HL-60 (cell line): Measurements from ENCODE around the gene PTPRN2.

Experiments
- DNase-seq, 2 experiments: peaks; one replicate each; pipeline ENCODE4 v3.0.0-alpha.2; 2010 to 2020; ENCODE audit warnings: low read depth in 1 of 2, low spot score in 1 of 2
- H3K27ac ChIP-seq: fragments of 250-450 bp; sonication (Bioruptor Pico); replicated peaks from 2 replicates; pipeline ENCODE4 v1.5.1; 2020; ENCODE audit warnings: mild to moderate bottlenecking, moderate library complexity
- H3K27me3 ChIP-seq: fragments of 250-450 bp; sonication (Bioruptor Pico); 2 replicates; pipeline ENCODE4 v1.5.1; 2021; ENCODE audit warnings: mild to moderate bottlenecking, moderate library complexity; ENCODE audit not compliant: insufficient read depth, poor library complexity, severe bottlenecking
- H3K4me3 ChIP-seq: replicated peaks from 2 replicates; pipeline ENCODE4 v1.5.1; 2011; ENCODE audit warnings: mild to moderate bottlenecking, control low read depth, low read length; ENCODE audit not compliant: insufficient read depth
- CTCF ChIP-seq: IDR thresholded peaks from one replicate; pipeline ENCODE4 v1.5.1; 2011; ENCODE audit warnings: low read length, control low read depth, inconsistent platforms; ENCODE audit not compliant: insufficient read depth
- GABPA ChIP-seq: IDR thresholded peaks from 2 replicates; pipeline ENCODE4 v1.6.1; 2012; ENCODE audit warnings: low read depth
- POLR2AphosphoS5 ChIP-seq: IDR thresholded peaks from 2 replicates; pipeline ENCODE4 v1.6.1; 2012; ENCODE audit warnings: low read depth
- REST ChIP-seq: IDR thresholded peaks from 2 replicates; pipeline ENCODE4 v1.6.1; 2012; ENCODE audit warnings: low read depth; ENCODE audit not compliant: insufficient replicate concordance
- SPI1 ChIP-seq: IDR thresholded peaks from 2 replicates; pipeline ENCODE4 v1.6.1; 2012; ENCODE audit warnings: low read depth, mild to moderate bottlenecking, borderline replicate concordance

Gene PTPRN2

GRCh38 chr7:157757211-157757610, 830.4 kb downstream of the PTPRN2 start:
- H3K4me3 ChIP-seq = no peak overlapping the region
- H3K27me3 ChIP-seq = no peaks in the 10 kb centered on the region
- TF ChIP-seq REST (no peak), POLR2AphosphoS5 (no peak), CTCF (no peak), SPI1 (no peak), GABPA (no peak)
- no peak overlapping the region for H3K27ac ChIP-seq
- no peak for DNase-seq

- H3K27ac ChIP-seq = no peak overlapping the region
- TF ChIP-seq SPI1 (no peak), POLR2AphosphoS5 (no peak), REST (no peak), GABPA (no peak), CTCF (no peak)
- H3K4me3 ChIP-seq = no peak overlapping the region
- no peaks in the 10 kb centered on the region for H3K27me3 ChIP-seq
- no peak for DNase-seq
These were observed 831.9 kb downstream of the PTPRN2 start for GRCh38 chr7:157755741-157756140.

DNA sequence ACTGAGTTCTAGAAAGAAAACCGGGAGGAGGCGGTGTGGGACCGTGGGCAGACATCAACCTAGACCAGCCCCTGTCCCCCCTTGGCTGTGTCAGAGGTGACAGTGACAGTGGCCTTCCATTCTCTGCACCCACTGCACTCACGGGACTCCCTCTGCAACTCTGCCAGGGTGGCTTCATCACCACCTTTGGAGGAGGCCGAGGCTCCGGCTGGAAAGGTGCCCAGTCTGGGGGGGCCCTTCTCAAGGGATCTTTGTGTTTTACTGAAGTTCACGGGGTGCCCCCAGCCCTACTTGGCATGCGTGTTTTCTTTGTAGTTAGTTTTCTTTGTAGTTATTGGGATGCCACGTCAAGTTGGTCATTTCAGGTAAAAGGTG, 833.2 kb downstream of the PTPRN2 start:
- no peak for DNase-seq
- Histone ChIP-seq H3K27me3 (no peaks in the 10 kb centered on the region), H3K4me3 (no peak overlapping the region), H3K27ac (no peak overlapping the region)
- TF ChIP-seq SPI1 = no peak
- TF ChIP-seq REST = no peak
- TF ChIP-seq POLR2AphosphoS5 = no peak
- no peak for TF ChIP-seq CTCF
- TF ChIP-seq GABPA = no peak
